A673 (cell line): ENCODE measurements around the gene CDH26.

Experiments used
- EZH2 ChIP-seq: fragments of 200-600 bp; sonication (generic); IDR thresholded peaks from 2 replicates; pipeline ENCODE4 v1.6.1; 2017; ENCODE audit warnings: borderline replicate concordance, low read depth, mild to moderate bottlenecking, mixed read lengths, antibody characterized with exemption, low read length; ENCODE audit not compliant: poor library complexity, severe bottlenecking
- TF ChIP-seq, protein P1 (sequence below): fragments of 300-800, 200-600 bp; sonication (generic); conservative IDR thresholded peaks from 2 replicates; pipeline ENCODE4 v1.5.1; 2017; ENCODE audit warnings: low read depth, mild to moderate bottlenecking, antibody characterized with exemption, low read length, moderate library complexity, mixed read lengths

DNA sequence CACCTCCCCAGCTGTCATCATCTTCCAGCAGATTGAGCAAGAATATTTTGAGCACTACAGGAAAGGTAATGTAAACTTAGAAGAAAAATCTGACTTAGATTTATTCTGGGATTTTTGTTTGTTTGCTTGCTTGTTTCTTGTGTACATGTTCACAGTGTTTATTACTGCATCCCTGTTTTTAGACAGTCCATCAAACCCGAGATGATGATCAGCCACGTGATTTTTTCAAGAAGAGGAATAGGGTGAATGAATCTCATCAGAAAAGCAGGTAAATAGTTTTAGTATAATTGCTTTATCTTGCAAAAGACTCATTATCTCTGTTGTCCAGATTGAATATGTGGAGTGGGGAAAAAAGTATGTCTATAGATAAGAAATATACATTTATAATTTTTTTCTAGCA, 16.0 kb upstream of the CDH26 start:
- TF ChIP-seq, protein P1, sequence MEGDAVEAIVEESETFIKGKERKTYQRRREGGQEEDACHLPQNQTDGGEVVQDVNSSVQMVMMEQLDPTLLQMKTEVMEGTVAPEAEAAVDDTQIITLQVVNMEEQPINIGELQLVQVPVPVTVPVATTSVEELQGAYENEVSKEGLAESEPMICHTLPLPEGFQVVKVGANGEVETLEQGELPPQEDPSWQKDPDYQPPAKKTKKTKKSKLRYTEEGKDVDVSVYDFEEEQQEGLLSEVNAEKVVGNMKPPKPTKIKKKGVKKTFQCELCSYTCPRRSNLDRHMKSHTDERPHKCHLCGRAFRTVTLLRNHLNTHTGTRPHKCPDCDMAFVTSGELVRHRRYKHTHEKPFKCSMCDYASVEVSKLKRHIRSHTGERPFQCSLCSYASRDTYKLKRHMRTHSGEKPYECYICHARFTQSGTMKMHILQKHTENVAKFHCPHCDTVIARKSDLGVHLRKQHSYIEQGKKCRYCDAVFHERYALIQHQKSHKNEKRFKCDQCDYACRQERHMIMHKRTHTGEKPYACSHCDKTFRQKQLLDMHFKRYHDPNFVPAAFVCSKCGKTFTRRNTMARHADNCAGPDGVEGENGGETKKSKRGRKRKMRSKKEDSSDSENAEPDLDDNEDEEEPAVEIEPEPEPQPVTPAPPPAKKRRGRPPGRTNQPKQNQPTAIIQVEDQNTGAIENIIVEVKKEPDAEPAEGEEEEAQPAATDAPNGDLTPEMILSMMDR, result no peak
- no peak for TF ChIP-seq EZH2
